Neural crest cell (in vitro differentiated cells): ENCODE data around the gene MICALL2. TPM values are rescaled to one million over a fixed set of nuclear protein-coding genes. Genes with fewer than 3 reads are reported as not detected.

Experiments used
- DNase-seq: peaks from one replicate; pipeline ENCODE4 v3.0.0; 2021; ENCODE audit warnings: low read depth, mixed read lengths, low spot score
- H3K27ac Mint-ChIP-seq: one replicate; pipeline ENCODE4 v1.8.0; 2021; ENCODE audit warnings: mild to moderate bottlenecking, mixed read lengths; ENCODE audit not compliant: unreplicated experiment
- H3K27me3 Mint-ChIP-seq: 2 replicates; pipeline ENCODE4 v1.8.0; 2021; ENCODE audit warnings: low read depth, mild to moderate bottlenecking, mixed read lengths
- H3K36me3 Mint-ChIP-seq: 2 replicates; pipeline ENCODE4 v1.8.0; 2021; ENCODE audit warnings: low read depth, mild to moderate bottlenecking, mixed read lengths
- H3K4me1 Mint-ChIP-seq: 2 replicates; pipeline ENCODE4 v1.8.0; 2021; ENCODE audit warnings: mixed read lengths
- H3K4me3 Mint-ChIP-seq: one replicate; pipeline ENCODE4 v1.8.0; 2021; ENCODE audit warnings: mild to moderate bottlenecking, mixed read lengths
- H3K9me3 Mint-ChIP-seq: 2 replicates; pipeline ENCODE4 v1.8.0; 2021; ENCODE audit warnings: mixed read lengths
- total RNA-seq: library from RNA; stranded (reverse); gene quantifications from 2 replicates; pipeline ENCODE4 v1.2.1, GENCODE V29; 2021
- TF ChIP-seq, protein P1 (sequence below): fragments of 200-600 bp; sonication (generic); conservative IDR thresholded peaks from 2 replicates; pipeline ENCODE4 v1.5.0; 2021; ENCODE audit warnings: antibody characterized with exemption, mild to moderate bottlenecking

The MICALL2 gene
- total RNA-seq, 1 donor from 2014 or later = 18.7 TPM

DNA sequence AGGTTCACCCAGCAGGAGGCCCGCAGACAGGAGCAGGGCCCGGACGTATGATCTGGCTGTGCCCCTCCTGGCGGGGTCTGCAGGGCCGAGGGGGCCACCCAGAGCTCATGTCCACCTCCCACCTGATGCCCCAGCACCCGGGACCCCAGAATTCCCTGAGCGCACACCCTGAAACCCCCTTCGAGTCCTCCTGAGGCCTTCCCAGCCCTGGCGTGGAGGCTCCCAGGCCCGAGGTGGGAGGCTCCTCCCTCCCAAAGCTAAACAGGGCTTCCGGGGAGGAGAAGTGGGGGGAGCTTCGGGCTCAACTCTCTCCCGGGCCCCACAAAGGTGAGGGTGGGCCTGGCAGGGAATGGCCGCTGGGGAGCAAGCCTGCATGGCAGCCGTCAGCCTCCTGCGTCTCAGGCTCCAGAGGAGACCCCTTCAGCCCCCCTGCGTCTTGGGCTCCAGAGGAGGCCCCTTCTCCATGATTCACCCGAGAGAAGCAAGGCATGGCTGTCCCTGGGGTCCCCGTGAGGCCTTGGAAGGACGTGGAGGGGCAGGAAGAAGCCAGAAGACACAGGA, 30.2 kb downstream of the MICALL2 start:
- Mint-ChIP-seq H3K27me3 (peaks cover 26% of the 10 kb centered on the region), H3K4me1 (peaks cover 4% of the 10 kb centered on the region), H3K36me3 (no peaks in the 10 kb centered on the region), H3K9me3 (no peaks in the 10 kb centered on the region), H3K4me3 (no peak overlapping the region), H3K27ac (no peak overlapping the region)
- TF ChIP-seq, protein P1, sequence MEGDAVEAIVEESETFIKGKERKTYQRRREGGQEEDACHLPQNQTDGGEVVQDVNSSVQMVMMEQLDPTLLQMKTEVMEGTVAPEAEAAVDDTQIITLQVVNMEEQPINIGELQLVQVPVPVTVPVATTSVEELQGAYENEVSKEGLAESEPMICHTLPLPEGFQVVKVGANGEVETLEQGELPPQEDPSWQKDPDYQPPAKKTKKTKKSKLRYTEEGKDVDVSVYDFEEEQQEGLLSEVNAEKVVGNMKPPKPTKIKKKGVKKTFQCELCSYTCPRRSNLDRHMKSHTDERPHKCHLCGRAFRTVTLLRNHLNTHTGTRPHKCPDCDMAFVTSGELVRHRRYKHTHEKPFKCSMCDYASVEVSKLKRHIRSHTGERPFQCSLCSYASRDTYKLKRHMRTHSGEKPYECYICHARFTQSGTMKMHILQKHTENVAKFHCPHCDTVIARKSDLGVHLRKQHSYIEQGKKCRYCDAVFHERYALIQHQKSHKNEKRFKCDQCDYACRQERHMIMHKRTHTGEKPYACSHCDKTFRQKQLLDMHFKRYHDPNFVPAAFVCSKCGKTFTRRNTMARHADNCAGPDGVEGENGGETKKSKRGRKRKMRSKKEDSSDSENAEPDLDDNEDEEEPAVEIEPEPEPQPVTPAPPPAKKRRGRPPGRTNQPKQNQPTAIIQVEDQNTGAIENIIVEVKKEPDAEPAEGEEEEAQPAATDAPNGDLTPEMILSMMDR = no peak
- no peak for DNase-seq

DNA sequence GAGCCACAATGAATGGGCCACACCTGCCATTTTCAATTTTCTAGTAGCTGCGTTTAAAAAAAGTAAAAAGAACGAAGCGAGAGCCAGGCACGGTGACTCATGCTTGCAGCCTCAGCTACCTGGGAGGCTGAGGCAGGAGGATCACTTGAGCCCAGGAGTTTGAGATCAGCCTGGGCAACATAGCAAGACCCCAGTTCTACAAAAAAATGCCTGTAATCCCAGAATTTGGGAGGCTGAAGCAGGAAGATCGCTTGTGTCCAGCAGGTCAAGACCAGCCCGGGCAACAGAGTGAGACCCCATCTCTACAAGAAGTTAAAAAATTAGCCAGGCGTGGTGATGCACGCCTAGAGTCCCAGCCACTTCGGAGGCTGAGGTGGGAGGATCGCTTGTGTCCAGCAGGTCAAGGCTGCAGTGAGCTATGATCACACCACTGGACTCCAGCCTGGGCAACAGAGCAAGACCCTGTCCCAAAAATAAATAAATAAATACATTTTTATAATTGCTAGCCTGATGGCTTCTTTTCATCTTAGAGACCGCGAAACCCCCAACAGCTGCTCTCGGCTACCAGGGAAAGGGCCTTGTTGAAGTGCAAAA, 32.1 kb downstream of the MICALL2 start:
- no peak overlapping the region for H3K27ac Mint-ChIP-seq
- no peaks in the 10 kb centered on the region for H3K4me1 Mint-ChIP-seq
- TF ChIP-seq, protein P1 = no peak
- H3K9me3 Mint-ChIP-seq = no peaks in the 10 kb centered on the region
- no peak overlapping the region for H3K4me3 Mint-ChIP-seq
- H3K27me3 Mint-ChIP-seq = peaks cover 34% of the 10 kb centered on the region
- no peak for DNase-seq
- H3K36me3 Mint-ChIP-seq = no peaks in the 10 kb centered on the region

DNA sequence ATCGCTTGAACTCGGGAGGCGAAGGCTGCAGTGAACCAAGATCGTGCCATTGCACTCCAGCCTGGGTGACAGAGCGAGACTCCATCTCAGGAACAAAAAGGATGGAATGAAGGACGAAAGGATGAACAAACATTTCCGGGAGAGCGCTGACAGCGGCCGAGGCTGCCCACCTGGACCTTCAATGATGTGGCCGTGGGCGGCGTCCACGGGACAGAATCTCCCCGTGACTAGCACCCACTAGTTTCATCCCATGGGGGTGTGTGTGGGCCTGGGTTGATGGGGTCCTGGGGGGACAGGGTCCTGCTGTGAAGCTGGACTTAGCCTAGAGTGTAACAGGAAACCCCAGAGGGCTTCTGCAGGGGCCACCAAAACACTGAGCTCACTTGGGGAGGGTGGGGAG, 32.8 kb downstream of the MICALL2 start:
- Mint-ChIP-seq H3K4me1 (no peaks in the 10 kb centered on the region), H3K4me3 (no peak overlapping the region), H3K9me3 (no peaks in the 10 kb centered on the region), H3K36me3 (no peaks in the 10 kb centered on the region), H3K27ac (no peak overlapping the region), H3K27me3 (peaks cover 32% of the 10 kb centered on the region)
- no peak for DNase-seq
- TF ChIP-seq, protein P1 = no peak

DNA sequence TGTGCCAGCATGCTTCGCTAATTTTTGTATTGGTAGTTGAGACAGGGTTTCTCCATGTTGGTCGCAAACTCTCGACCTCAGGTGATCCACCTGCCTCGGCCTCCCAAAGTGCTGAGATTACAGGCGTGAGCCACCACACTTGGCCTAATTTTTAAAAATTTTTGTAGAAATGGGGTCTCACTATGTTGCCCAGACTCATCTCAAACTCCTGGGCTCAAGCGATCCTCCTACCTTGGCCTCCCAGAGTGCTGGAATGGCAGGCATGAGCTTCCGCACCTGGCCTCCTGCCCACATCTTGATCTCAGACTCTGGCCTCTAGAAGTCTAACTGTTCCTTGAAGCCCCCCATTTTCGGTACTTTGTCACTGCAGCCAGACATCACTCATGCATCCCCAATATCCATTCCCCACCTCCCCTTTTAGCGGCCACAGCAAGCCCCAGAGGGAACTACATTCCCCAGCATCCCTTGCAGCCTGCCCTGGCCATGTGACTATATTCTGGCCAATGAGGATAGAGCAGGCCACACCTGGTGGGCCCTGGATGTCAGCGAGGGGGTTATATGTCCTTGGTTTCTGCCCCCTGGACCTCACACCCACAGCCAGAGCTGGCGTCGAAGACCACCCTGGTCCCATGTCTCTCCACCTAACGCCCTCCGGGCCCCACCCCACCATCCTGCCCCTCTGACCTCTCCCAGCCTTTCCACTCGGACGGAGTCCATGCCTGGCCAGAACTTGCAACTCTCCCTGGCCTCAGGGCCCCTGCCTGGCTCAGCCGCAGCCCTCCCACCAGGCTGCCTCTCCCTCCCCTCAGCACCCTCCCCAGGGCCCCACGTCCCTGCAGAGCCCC, 33.8 kb downstream of the MICALL2 start:
- Mint-ChIP-seq H3K4me3 (no peak overlapping the region), H3K27me3 (peaks cover 27% of the 10 kb centered on the region), H3K27ac (no peak overlapping the region), H3K36me3 (no peaks in the 10 kb centered on the region), H3K9me3 (no peaks in the 10 kb centered on the region), H3K4me1 (no peaks in the 10 kb centered on the region)
- no peak for DNase-seq
- TF ChIP-seq, protein P1 = no peak

DNA sequence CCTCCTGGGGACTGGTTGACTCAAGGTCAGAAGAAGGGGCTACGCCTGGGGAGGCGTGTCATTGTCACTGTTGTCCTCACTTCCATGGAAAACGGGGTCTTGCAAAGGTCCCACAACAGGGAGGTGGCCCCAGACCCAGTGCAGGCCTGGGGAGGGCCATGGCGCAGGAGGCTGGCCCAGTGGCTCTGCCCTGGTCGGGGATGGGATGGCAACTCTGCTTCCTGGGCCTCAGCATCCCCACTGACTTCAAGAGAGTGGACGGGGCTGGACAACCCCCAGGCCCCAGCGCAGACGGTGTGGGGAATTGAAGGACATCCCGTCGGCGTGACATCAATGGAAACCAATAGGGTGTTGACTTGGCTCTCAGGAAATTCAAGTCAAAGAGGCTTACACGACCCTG, 35.2 kb downstream of the MICALL2 start:
- no peak for DNase-seq
- Mint-ChIP-seq H3K4me1 (no peaks in the 10 kb centered on the region), H3K36me3 (no peaks in the 10 kb centered on the region), H3K9me3 (no peaks in the 10 kb centered on the region), H3K27me3 (peaks cover 31% of the 10 kb centered on the region), H3K27ac (no peak overlapping the region), H3K4me3 (no peak overlapping the region)
- TF ChIP-seq, protein P1 = no peak
